IMR-90 (cell line): ENCODE measurements around the gene MED23. TPM values are rescaled to one million over a fixed set of nuclear protein-coding genes. Genes with fewer than 3 reads are reported as not detected.

Experiments used
- ATAC-seq: fragments of 200-7000 bp; cut with Tn5 transposase; 2 replicates; pipeline ENCODE4 v1.9.1; 2020; ENCODE audit warnings: low read depth, mild to moderate bottlenecking, moderate library complexity
- BruUV-seq: library from RNA; stranded (reverse); fragments of 400-500 nt; replicated peaks from 2 replicates; lab custom pipeline; 2021; lab: Mats Ljungman, UMichigan
- CTCF ChIA-PET: fragments of 300-600 bp; formaldehyde crosslinking; extraction: SDS; loops from one replicate; lab custom pipeline; 2021; ENCODE audit warnings: antibody characterized with exemption; lab: Yijun Ruan, JAX
- POLR2A ChIA-PET: fragments of 300-600 bp; sonication (Branson Sonifier 250); formaldehyde crosslinking; loops from one replicate; lab custom pipeline; 2022; ENCODE audit warnings: antibody characterized with exemption; ENCODE audit not compliant: unreplicated experiment; lab: Charles Lee
- DNase-seq: peaks from one replicate; pipeline ENCODE4 v3.0.0; 2013
- H2AFZ ChIP-seq: replicated peaks from 2 replicates; pipeline ENCODE3; 2013; ENCODE audit warnings: low read length, mild to moderate bottlenecking; ENCODE audit not compliant: poor library complexity
- H2AK5ac ChIP-seq: 2 replicates; pipeline ENCODE4 v1.6.1; 2013; ENCODE audit warnings: low read depth, low read length, inconsistent platforms
- H2AK9ac ChIP-seq: replicated peaks from 2 replicates; pipeline ENCODE3; 2013; ENCODE audit warnings: mild to moderate bottlenecking, low read depth, low read length, moderate library complexity; ENCODE audit not compliant: poor library complexity
- H2BK120ac ChIP-seq: 2 replicates; pipeline ENCODE4 v1.6.1; 2013; ENCODE audit warnings: low read depth, low read length, inconsistent platforms
- H2BK15ac ChIP-seq: 3 replicates; pipeline ENCODE4 v1.6.1; 2013; ENCODE audit warnings: low read depth, low read length, inconsistent platforms
- H2BK20ac ChIP-seq: 2 replicates; pipeline ENCODE4 v1.6.1; 2013; ENCODE audit warnings: low read depth, mild to moderate bottlenecking, inconsistent platforms, low read length, moderate library complexity
- H2BK5ac ChIP-seq: 2 replicates; pipeline ENCODE4 v1.6.1; 2013; ENCODE audit warnings: mild to moderate bottlenecking, low read depth, low read length, inconsistent platforms; ENCODE audit not compliant: poor library complexity, severe bottlenecking
- H3K14ac ChIP-seq: replicated peaks from 2 replicates; pipeline ENCODE4 v1.6.1; 2013; ENCODE audit warnings: low read depth, low read length, inconsistent platforms
- H3K18ac ChIP-seq: 2 replicates; pipeline ENCODE4 v1.6.1; 2013; ENCODE audit warnings: low read depth, low read length, control low read depth
- H3K23ac ChIP-seq: 2 replicates; pipeline ENCODE4 v1.6.1; 2013; ENCODE audit warnings: low read depth, low read length, inconsistent platforms
- H3K27ac ChIP-seq: 2 replicates; pipeline ENCODE4 v1.5.1; 2013; ENCODE audit warnings: mild to moderate bottlenecking, control low read depth, low read length; ENCODE audit not compliant: insufficient read depth
- H3K27me3 ChIP-seq: 2 replicates; pipeline ENCODE4 v1.6.1; 2013; ENCODE audit warnings: low read length; ENCODE audit not compliant: control insufficient read depth, insufficient read depth
- H3K36me3 ChIP-seq: 2 replicates; pipeline ENCODE4 v1.6.1; 2013; ENCODE audit warnings: low read length, mixed read lengths; ENCODE audit not compliant: control insufficient read depth, insufficient read depth
- H3K4ac ChIP-seq: 2 replicates; pipeline ENCODE4 v1.6.1; 2013; ENCODE audit warnings: low read depth, low read length, inconsistent platforms
- H3K4me1 ChIP-seq: 2 replicates; pipeline ENCODE4 v1.6.1; 2013; ENCODE audit warnings: low read length, mixed read lengths; ENCODE audit not compliant: control insufficient read depth, insufficient read depth
- H3K4me2 ChIP-seq: 2 replicates; pipeline ENCODE4 v1.6.1; 2013; ENCODE audit warnings: low read depth, mild to moderate bottlenecking, control low read depth, low read length, moderate library complexity
- H3K4me3 ChIP-seq: 2 replicates; pipeline ENCODE4 v1.5.1; 2013; ENCODE audit warnings: low read depth, mild to moderate bottlenecking, control low read depth, low read length, moderate library complexity; ENCODE audit not compliant: insufficient read depth
- H3K56ac ChIP-seq: 2 replicates; pipeline ENCODE4 v1.6.1; 2013; ENCODE audit warnings: low read length, inconsistent platforms; ENCODE audit not compliant: insufficient read depth; ENCODE audit errors: extremely low read depth
- H3K79me1 ChIP-seq, 2 experiments: 2 replicates each; pipeline ENCODE4 v1.6.1; 2013; ENCODE audit warnings: low read length in 2 of 2, inconsistent platforms in 1 of 2, low read depth in 1 of 2
- H3K9ac ChIP-seq: 2 replicates; pipeline ENCODE4 v1.6.1; 2013; ENCODE audit warnings: low read depth, low read length, control low read depth
- H3K9me1 ChIP-seq: 2 replicates; pipeline ENCODE4 v1.6.1; 2013; ENCODE audit warnings: low read length, inconsistent platforms; ENCODE audit not compliant: insufficient read depth
- H3K9me3 ChIP-seq: 2 replicates; pipeline ENCODE4 v1.6.1; 2013; ENCODE audit warnings: low read length; ENCODE audit not compliant: control insufficient read depth, insufficient read depth
- H4K20me1 ChIP-seq: 2 replicates; pipeline ENCODE4 v1.6.1; 2013; ENCODE audit warnings: low read length, inconsistent platforms; ENCODE audit not compliant: insufficient read depth
- H4K5ac ChIP-seq: 2 replicates; pipeline ENCODE4 v1.6.1; 2013; ENCODE audit warnings: mild to moderate bottlenecking, low read depth, low read length, control low read depth
- H4K8ac ChIP-seq, 2 experiments: 2 replicates each; pipeline ENCODE4 v1.6.1; 2013; ENCODE audit warnings: low read depth in 2 of 2, low read length in 2 of 2, control low read depth in 1 of 2, inconsistent platforms in 1 of 2
- H4K91ac ChIP-seq: 2 replicates; pipeline ENCODE4 v1.6.1; 2013; ENCODE audit warnings: low read depth, low read length, inconsistent platforms; ENCODE audit not compliant: insufficient read depth
- BHLHE40 ChIP-seq: fragments of 150-350 bp; IDR thresholded peaks from 2 replicates; pipeline ENCODE4 v1.6.1; 2016; ENCODE audit warnings: mild to moderate bottlenecking, low read depth, low read length
- CEBPB ChIP-seq: IDR thresholded peaks from 2 replicates; pipeline ENCODE4 v1.6.1; 2012; ENCODE audit warnings: low read depth, low read length, improper control_type of control experiment
- CHD1 ChIP-seq: IDR thresholded peaks from 2 replicates; pipeline ENCODE4 v1.6.1; 2012; ENCODE audit warnings: low read depth, low read length, improper control_type of control experiment
- CTCF ChIP-seq: conservative IDR thresholded peaks from 2 replicates; pipeline ENCODE4 v1.5.1; 2012; ENCODE audit warnings: mild to moderate bottlenecking, low read depth, low read length, improper control_type of control experiment
- ELK1 ChIP-seq: fragments of 150-350 bp; IDR thresholded peaks from 2 replicates; pipeline ENCODE4 v1.6.1; 2016; ENCODE audit warnings: low read depth, mild to moderate bottlenecking, low read length, moderate library complexity, borderline replicate concordance
- FOS ChIP-seq: fragments of 150-350 bp; IDR thresholded peaks from 2 replicates; pipeline ENCODE4 v1.6.1; 2016; ENCODE audit warnings: low read depth, low read length
- MAFK ChIP-seq: IDR thresholded peaks from 2 replicates; pipeline ENCODE4 v1.6.1; 2012; ENCODE audit warnings: low read depth, low read length, improper control_type of control experiment
- MAZ ChIP-seq: IDR thresholded peaks from 2 replicates; pipeline ENCODE4 v1.6.1; 2012; ENCODE audit warnings: low read depth, mild to moderate bottlenecking, low read length, improper control_type of control experiment, moderate library complexity, borderline replicate concordance
- MXI1 ChIP-seq: IDR thresholded peaks from 2 replicates; pipeline ENCODE4 v1.6.1; 2012; ENCODE audit warnings: low read depth, mild to moderate bottlenecking, low read length, moderate library complexity, borderline replicate concordance
- NFE2L2 ChIP-seq: fragments of 150-350 bp; IDR thresholded peaks from 2 replicates; pipeline ENCODE4 v1.6.1; 2016; ENCODE audit warnings: low read depth, mild to moderate bottlenecking, low read length
- POLR2A ChIP-seq: IDR thresholded peaks from 2 replicates; pipeline ENCODE4 v1.6.1; 2012; ENCODE audit warnings: mild to moderate bottlenecking, low read depth, low read length
- RAD21 ChIP-seq: IDR thresholded peaks from 2 replicates; pipeline ENCODE4 v1.6.1; 2012; ENCODE audit warnings: low read length, improper control_type of control experiment
- RCOR1 ChIP-seq: IDR thresholded peaks from 2 replicates; pipeline ENCODE4 v1.6.1; 2012; ENCODE audit warnings: mild to moderate bottlenecking, low read length, improper control_type of control experiment; ENCODE audit not compliant: insufficient replicate concordance
- RFX5 ChIP-seq: IDR thresholded peaks from 2 replicates; pipeline ENCODE4 v1.8.0; 2012; ENCODE audit warnings: low read depth, mild to moderate bottlenecking, low read length, moderate library complexity
- SMC3 ChIP-seq: fragments of 150-350 bp; IDR thresholded peaks from 2 replicates; pipeline ENCODE4 v1.6.1; 2016; ENCODE audit warnings: low read depth, mild to moderate bottlenecking, antibody characterized with exemption, low read length, moderate library complexity
- USF2 ChIP-seq: fragments of 150-350 bp; IDR thresholded peaks from 2 replicates; pipeline ENCODE4 v1.6.1; 2017; ENCODE audit warnings: mild to moderate bottlenecking, antibody characterized with exemption, low read length, low read depth
- WGBS, 2 experiments: methylation state at CpG; one replicate each; pipeline versions ENCODE4 v1.1.5 to v1.1.7; 2013; ENCODE audit warnings: missing lambda C conversion rate in 2 of 2; ENCODE audit not compliant: insufficient read length in 1 of 2; ENCODE audit errors: extremely low coverage in 2 of 2; 5-methylcytosine and 5-hydroxymethylcytosine counted together
- dilution Hi-C: fragments of 300-500 bp; cut with HindIII; formaldehyde crosslinking; loops from one replicate; pipeline ENCODE4 v1.14.3; 2018; ENCODE audit warnings: low sequenced_read_pairs; ENCODE audit not compliant: unreplicated experiment
- in situ Hi-C: fragments of 300-500 bp; cut with MboI; formaldehyde crosslinking; loops from 3 replicates; pipeline ENCODE4 v1.14.3; 2019; ENCODE audit warnings: low sequenced_read_pairs, inconsistent platforms, mixed read lengths
- intact Hi-C: fragments of 100-400 bp; cut with micrococcal nuclease; formaldehyde crosslinking; loops from 2 replicates; pipeline ENCODE4 v1.10.0; 2022
- polyA plus RNA-seq, 3 experiments: library from polyadenylated mRNA; depleted of rRNA; stranded (reverse); fragments of >200 nt; gene quantifications; 2 replicates each; pipeline ENCODE4 v1.2.3, GENCODE V29; 2012; ENCODE audit warnings: low replicate concordance in 1 of 3
- total RNA-seq: library from RNA; depleted of rRNA; stranded (reverse); fragments of >200 nt; gene quantifications from 2 replicates; pipeline ENCODE4 v1.2.3, GENCODE V29; 2012

Gene MED23
- total and polyA plus RNA-seq, 2 of the 4 experiments (the other 2 are of a cell fraction), result 16.0 to 40.7 TPM

GRCh38 chr6:131524695-131525336 is 103.2 kb downstream of the MED23 start:
- Histone ChIP-seq H3K27me3 (no peaks in the 10 kb centered on the region; the same call in 1 of the 2 replicates), H2AK9ac (no peak overlapping the region), H3K9me3 (0 out of 2 replicates have a peak, but pooled peaks cover 2% of the 10 kb centered on the region), H3K9ac (no peak overlapping the region), H3K56ac (no peak overlapping the region), H2BK5ac (no peak overlapping the region), H4K5ac (no peak overlapping the region), H2BK20ac (no peak overlapping the region), H3K4ac (no peak overlapping the region), H3K79me1 (no peaks in the 10 kb centered on the region), H2AK5ac (no peak overlapping the region), H3K4me2 (no peak overlapping the region), H2BK15ac (no peak overlapping the region), H3K27ac (no peak overlapping the region), H3K14ac (no peak overlapping the region), H3K4me1 (no peaks in the 10 kb centered on the region), H4K20me1 (no peaks in the 10 kb centered on the region), H4K8ac (no peak overlapping the region), H3K4me3 (no peak overlapping the region), H3K9me1 (no peaks in the 10 kb centered on the region), H2AFZ (no peak overlapping the region), H4K91ac (no peak overlapping the region), H2BK120ac (no peak overlapping the region), H3K36me3 (no peaks in the 10 kb centered on the region), H3K18ac (no peak overlapping the region), H3K23ac (no peak overlapping the region)
- DNase-seq (no peak), ATAC-seq (no peak)
- dilution Hi-C loops (no loop called here), in situ Hi-C loops (no loop called here), intact Hi-C loops (no loop called here)
- no TSS peak for BruUV-seq
- ChIA-PET CTCF (no interaction called here), POLR2A (no interaction called here)
- TF ChIP-seq SMC3 (no peak), CEBPB (no peak), BHLHE40 (no peak), ELK1 (no peak), MXI1 (no peak), MAZ (no peak), RFX5 (no peak), NFE2L2 (no peak), FOS (no peak), CHD1 (no peak), POLR2A (no peak), CTCF (no peak), RCOR1 (no peak), MAFK (no peak), RAD21 (no peak), USF2 (no peak)
- 73% methylated on average over 8 of the region's 25 CpGs; no CpG with 5 or more reads in 1 of the 2 experiments for WGBS, 2 experiments
